C4-2B (cell line): ENCODE data around the gene SPNS3.

ENCODE experiments used
- CTCF ChIP-seq: fragments of 450-650 bp; conservative IDR thresholded peaks from 2 replicates; pipeline ENCODE4 v1.5.1; 2017; ENCODE audit warnings: mild to moderate bottlenecking
- ZFX ChIP-seq: fragments of 450-650 bp; IDR thresholded peaks from 2 replicates; pipeline ENCODE4 v1.6.1; 2017

- no peak for TF ChIP-seq CTCF
- no peak for TF ChIP-seq ZFX
Measured at GRCh38 chr17:4514206-4514605, 80.5 kb downstream of the SPNS3 start.
